DMS 273 (cell line): ENCODE measurements around the gene EFNA3.
"Not testable (repeated sequence)": the region's sequence is repeated elsewhere in the genome, so short reads cannot be mapped to it uniquely, and the experiment has no call there.

ENCODE experiments used
- DNase-seq: peaks from one replicate; lab custom pipeline; 2025; ENCODE audit not compliant: unreplicated experiment; lab: John Stamatoyannopoulos, UW

Gene EFNA3

GRCh38 chr1:155108296-155108695 is 29.7 kb downstream of the EFNA3 start:
- DNase-seq, result no peak

DNA sequence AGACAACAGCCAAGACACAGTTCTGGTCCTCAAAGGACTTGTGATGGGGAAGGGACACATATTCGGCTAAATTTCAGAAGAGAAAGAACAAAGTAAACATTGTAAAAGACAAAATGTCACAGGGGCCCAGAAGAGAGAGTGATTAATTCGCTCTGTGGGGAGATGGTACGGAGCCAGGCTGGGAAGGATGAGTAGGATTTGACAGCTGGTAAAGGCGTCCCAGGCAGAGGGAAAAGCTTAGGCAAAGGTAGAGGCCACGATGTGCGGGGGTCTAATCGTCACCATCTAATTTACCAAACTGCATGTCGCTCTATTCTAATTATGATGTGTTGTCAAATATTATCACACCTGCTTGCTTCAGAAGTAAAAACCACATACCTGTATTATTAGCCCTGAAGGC is 31.7 kb downstream of the EFNA3 start:
- no peak for DNase-seq

- DNase-seq, result no peak
These were observed 32.2 kb downstream of the EFNA3 start for GRCh38 chr1:155110826-155111225.

DNA sequence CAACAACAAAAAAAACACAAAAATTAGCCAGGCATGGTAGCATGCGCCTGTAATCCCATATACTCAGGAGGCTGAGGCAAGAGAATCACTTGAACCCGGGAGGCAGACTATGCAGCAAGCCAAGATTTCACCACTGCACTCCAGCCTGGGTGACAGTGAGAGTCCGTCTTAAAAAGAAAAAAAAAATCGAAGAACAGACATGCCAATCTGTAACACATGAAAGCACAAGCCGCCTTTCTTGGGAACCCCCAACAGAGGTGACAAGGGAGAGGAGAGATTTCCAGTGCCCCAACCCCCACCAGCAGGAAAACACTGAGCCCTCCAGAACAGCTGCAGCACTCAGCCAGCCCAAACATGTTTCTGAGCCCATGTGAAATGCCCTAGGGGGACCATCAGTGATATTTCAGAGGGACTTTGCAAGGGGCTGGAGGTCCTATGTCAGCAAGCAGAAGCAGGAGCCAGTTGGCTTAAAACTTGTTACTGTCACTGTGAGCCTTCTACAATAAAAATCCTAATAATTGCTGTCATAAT is 34.9 kb downstream of the EFNA3 start:
- peak; percentile 29 for DNase-seq

GRCh38 chr1:155116113-155116764 is 37.6 kb downstream of the EFNA3 start:
- no peak for DNase-seq

GRCh38 chr1:155117610-155118009 is 39.0 kb downstream of the EFNA3 start:
- DNase-seq, result no peak

DNA sequence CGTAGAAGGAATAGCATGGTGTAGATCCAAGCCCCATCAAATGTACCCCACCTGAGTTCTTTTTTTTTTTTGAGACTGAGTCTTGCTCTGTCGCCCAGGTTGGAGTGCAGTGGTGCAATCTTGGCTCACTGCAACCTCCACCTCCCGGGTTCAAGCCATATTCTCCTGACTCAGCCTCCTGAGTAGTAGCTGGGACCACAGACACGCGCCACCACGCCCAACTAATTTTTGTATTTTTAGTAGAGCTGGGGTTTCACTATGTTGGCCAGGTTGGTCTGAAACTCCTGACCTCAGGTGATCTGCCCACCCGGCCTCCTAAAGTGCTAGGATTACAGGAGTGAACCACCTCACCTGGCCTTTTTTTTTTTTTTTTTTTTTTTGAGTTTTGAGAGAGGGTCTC is 39.5 kb downstream of the EFNA3 start:
- not testable (repeated sequence) for DNase-seq

GRCh38 chr1:155120253-155120652 is 41.6 kb downstream of the EFNA3 start:
- no peak for DNase-seq

- DNase-seq, result no peak
These were observed 42.6 kb downstream of the EFNA3 start for GRCh38 chr1:155121249-155121648.

GRCh38 chr1:155122308-155122707 is 43.7 kb downstream of the EFNA3 start:
- no peak for DNase-seq

DNA sequence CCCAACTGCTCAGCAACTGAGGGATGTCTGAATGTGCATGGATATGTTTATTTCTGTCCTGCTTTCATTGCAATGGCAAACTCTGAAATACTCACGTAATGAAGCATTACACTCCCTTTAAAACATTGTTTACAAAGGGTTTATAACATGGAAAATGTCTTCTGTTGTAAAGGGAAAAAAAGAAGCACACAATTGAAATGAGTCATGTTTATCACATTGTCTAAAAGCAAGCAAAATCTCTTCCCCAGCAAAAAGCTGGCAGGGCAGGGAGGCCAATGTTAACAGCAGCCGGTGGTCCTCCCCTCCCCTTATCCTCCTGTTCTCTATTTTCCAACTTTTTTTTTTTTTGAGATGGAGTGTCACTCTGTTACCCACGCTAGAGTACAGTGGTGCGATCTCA is 45.2 kb downstream of the EFNA3 start:
- DNase-seq, result no peak

GRCh38 chr1:155124503-155125463 is 46.1 kb downstream of the EFNA3 start:
- DNase-seq, result no peak

DNA sequence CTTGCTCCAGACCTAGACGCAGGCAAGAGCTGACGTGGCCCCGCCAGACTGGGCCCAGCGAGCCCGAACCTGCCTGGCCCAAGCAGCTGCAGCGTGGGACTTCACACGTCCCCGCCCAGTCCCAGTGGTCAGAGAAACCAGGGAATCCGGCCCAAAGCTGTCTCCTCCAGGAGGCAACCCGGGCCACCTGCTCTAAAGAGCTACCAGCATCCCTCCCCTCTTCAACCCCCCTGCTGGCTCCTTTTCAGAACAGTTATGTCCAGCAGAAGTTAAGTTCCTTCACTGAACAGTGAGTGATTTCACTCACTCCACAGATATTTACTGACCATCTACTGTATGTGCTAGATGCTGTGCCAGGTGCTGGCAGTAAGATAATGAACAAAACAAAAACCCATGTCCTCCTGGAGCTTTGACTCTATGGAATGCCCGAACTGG is 46.9 kb downstream of the EFNA3 start:
- DNase-seq, result peak; percentile 31

DNA sequence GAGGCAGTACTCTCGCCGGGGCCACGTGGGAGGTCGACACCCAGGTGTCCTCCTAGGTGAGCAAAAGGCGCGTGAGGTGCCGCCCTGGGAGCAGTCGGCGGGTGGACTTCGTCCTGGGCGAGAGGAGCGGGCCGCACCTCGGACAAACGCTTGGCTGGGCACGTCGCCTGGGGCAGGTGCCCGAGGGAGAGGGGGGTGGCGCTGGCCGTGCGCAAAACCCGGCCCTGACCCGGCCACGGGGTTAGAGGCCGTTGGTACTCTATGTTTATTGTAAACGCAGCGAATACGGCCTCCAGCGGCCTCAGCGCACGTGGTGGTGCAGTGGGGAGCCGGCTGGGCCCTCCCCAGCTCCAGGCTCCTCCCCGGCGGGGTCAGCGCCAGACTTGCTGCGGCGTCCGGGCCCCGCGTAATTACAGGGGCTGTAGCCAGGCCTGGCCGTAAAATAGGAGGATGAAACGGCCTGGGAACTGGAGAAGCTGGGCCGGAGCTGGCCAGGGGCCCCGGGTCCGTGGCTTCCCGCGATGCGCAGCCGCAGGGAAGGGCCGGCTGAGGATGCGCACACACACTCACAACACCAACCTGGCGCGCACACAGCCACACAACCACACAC is 47.4 kb downstream of the EFNA3 start:
- peak; percentile 69 for DNase-seq

DNA sequence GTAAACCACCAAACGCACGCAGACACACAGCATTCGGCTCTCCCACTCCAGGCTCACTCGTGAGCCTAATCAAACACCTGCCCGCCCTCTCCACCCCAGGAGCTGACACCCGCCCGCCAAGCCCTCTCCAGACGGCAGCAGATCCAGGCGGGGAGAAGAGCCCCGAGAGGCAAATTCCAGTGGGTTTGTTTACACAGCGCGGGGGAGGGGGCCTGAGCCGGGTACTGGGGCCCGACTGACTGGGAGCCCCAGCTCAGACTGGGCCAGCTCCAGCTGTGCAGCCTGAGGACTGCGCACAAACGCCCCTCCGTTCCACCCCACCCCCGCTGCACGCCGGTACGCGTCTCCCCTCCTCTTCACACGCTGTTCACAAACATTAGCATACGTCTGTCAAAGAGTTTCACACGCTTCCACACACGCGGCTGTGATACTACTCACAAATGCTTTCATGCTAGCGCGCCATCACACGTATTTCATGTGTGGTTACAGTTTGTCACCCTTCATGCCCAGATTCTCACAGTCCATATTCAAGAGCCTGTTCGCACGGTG is 48.0 kb downstream of the EFNA3 start:
- DNase-seq, result peak; percentile 82

GRCh38 chr1:155127105-155127966 is 48.7 kb downstream of the EFNA3 start, which contains the start of gene EFNA1:
TSS of gene EFNA1 (plus strand) at chr1:155127876. CDS start at chr1:155127978, 102 bp downstream.
- DNase-seq, result peak; percentile 82

DNA sequence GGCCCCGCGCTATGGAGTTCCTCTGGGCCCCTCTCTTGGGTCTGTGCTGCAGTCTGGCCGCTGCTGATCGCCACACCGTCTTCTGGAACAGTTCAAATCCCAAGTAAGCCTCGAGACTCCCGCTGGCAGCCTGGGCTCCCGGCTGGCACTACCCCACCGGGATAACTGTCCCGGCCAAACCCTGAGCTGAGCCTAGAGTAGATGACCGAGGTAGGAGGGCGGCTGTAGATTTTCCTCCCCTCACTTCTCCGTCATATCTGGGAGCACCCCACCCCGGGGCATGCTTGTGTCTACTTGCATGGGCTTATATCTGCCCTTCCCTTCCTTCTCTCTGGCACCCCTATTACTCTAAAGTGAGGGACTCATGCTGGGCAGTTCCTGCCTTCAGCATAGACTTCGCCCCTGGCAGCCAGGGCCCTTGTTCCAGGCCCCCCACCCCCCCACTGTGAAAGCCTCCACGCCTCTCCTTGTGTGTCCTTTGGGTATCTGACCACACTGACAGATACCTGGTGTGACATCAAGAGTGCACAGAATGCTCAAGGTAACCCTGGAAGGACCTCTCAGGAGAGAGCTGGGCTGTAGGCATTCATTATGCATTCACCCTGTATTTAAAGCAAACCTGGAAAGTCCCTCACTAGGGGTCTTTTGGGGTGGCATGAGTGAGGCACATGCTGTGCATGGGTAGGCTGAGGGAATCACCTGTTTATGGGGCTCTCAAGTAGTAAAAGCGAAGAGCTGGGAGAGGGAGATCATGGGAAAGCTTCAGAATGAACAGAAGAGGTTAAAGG is 49.5 kb downstream of the EFNA3 start:
- DNase-seq, result no peak

GRCh38 chr1:155128755-155129473 is 50.3 kb downstream of the EFNA3 start:
- DNase-seq, result peak; percentile 58
